CD14-positive monocyte (primary cell): Measurements from ENCODE around the gene CELF2. TPM values are rescaled to one million over a fixed set of nuclear protein-coding genes. Genes with fewer than 3 reads are reported as not detected.

Experiments used
- DNase-seq, 3 donors: peaks; one replicate each; pipeline ENCODE4 v3.0.0-alpha.2; 2011 to 2022
- H2AFZ ChIP-seq: 2 replicates; pipeline ENCODE4 v1.6.0; 2012; ENCODE audit warnings: mild to moderate bottlenecking, low read depth, low read length, inconsistent platforms; ENCODE audit not compliant: insufficient read depth, poor library complexity, severe bottlenecking
- H3K27ac ChIP-seq, 2 donors: 1 replicate in 1 of 2; 2 replicates in 1 of 2; pipeline ENCODE4 v1.5.1; 2012 to 2013; ENCODE audit warnings: low read length in 2 of 2, control low read depth in 1 of 2, inconsistent platforms in 1 of 2, low read depth in 1 of 2, mild to moderate bottlenecking in 1 of 2
- H3K27me3 ChIP-seq, 2 donors: one replicate each; pipeline versions ENCODE4 v1.6.0 to v1.6.1; 2011 to 2013; ENCODE audit warnings: low read length in 2 of 2; ENCODE audit not compliant: control insufficient read depth in 2 of 2, insufficient read depth in 2 of 2
- H3K36me3 ChIP-seq, 2 donors: replicated peaks in 1 of 2; 1 replicate in 1 of 2; 2 replicates in 1 of 2; pipeline versions ENCODE4 v1.5.1 to v1.6.1; 2012 to 2013; ENCODE audit warnings: low read length in 2 of 2, control low read depth in 1 of 2, inconsistent platforms in 1 of 2, mild to moderate bottlenecking in 1 of 2; ENCODE audit not compliant: insufficient read depth in 2 of 2, control insufficient read depth in 1 of 2
- H3K4me1 ChIP-seq, 2 donors: 1 replicate in 1 of 2; 2 replicates in 1 of 2; pipeline versions ENCODE4 v1.5.1 to v1.6.1; 2012 to 2013; ENCODE audit warnings: low read length in 2 of 2, control low read depth in 1 of 2, inconsistent platforms in 1 of 2, mild to moderate bottlenecking in 1 of 2, moderate library complexity in 1 of 2; ENCODE audit not compliant: insufficient read depth in 2 of 2, control insufficient read depth in 1 of 2
- H3K4me2 ChIP-seq: replicated peaks from 2 replicates; pipeline ENCODE3; 2012; ENCODE audit warnings: low read length, moderate library complexity, mild to moderate bottlenecking; ENCODE audit not compliant: poor library complexity, severe bottlenecking; ENCODE audit errors: extremely low read depth
- H3K4me3 ChIP-seq, 3 experiments: fragments of 200-600 bp in 1 of 3; sonication (generic) in 1 of 3; replicated peaks in 1 of 3; 1 replicate in 2 of 3; 2 replicates in 1 of 3; pipeline ENCODE4 v1.5.1; 2011 to 2013; ENCODE audit warnings: low read length in 3 of 3, mild to moderate bottlenecking in 3 of 3, control low read depth in 2 of 3, low read depth in 2 of 3, inconsistent platforms in 1 of 3, moderate library complexity in 1 of 3
- H3K79me2 ChIP-seq: 2 replicates; pipeline ENCODE4 v1.6.0; 2012; ENCODE audit warnings: mild to moderate bottlenecking, control low read depth, inconsistent platforms, low read length, moderate library complexity; ENCODE audit not compliant: insufficient read depth
- H3K9ac ChIP-seq: 2 replicates; pipeline ENCODE4 v1.6.0; 2017; ENCODE audit warnings: low read length, mild to moderate bottlenecking; ENCODE audit not compliant: insufficient read depth, poor library complexity, severe bottlenecking
- H3K9me3 ChIP-seq, 2 donors: replicated peaks in 1 of 2; 1 replicate in 1 of 2; 2 replicates in 1 of 2; pipeline versions ENCODE4 v1.5.1 to v1.6.1; 2012 to 2013; ENCODE audit warnings: low read length in 2 of 2, control low read depth in 1 of 2; ENCODE audit not compliant: control insufficient read depth in 1 of 2, insufficient read depth in 1 of 2
- H4K20me1 ChIP-seq: 2 replicates; pipeline ENCODE4 v1.6.0; 2012; ENCODE audit warnings: mild to moderate bottlenecking, low read length, control low read depth, moderate library complexity; ENCODE audit not compliant: insufficient read depth
- H3K27ac Mint-ChIP-seq, 7 donors: one replicate each; pipeline ENCODE4 v1.8.0; 2020; ENCODE audit warnings: mild to moderate bottlenecking in 7 of 7, mixed read lengths in 7 of 7, moderate library complexity in 6 of 7, inconsistent platforms in 2 of 7
- H3K27me3 Mint-ChIP-seq, 3 donors: one replicate each; pipeline ENCODE4 v1.8.0; 2021 to 2022; ENCODE audit warnings: low read depth in 3 of 3, mild to moderate bottlenecking in 3 of 3, mixed read lengths in 3 of 3, moderate library complexity in 3 of 3, inconsistent platforms in 1 of 3
- H3K36me3 Mint-ChIP-seq, 2 donors: one replicate each; pipeline ENCODE4 v1.8.0; 2020; ENCODE audit warnings: mixed read lengths in 2 of 2, inconsistent platforms in 1 of 2, mild to moderate bottlenecking in 1 of 2
- H3K4me1 Mint-ChIP-seq: one replicate; pipeline ENCODE4 v1.8.0; 2020; ENCODE audit warnings: mild to moderate bottlenecking, mixed read lengths
- H3K4me3 Mint-ChIP-seq, 2 donors: one replicate each; pipeline ENCODE4 v1.8.0; 2020; ENCODE audit warnings: mild to moderate bottlenecking in 2 of 2, mixed read lengths in 2 of 2, moderate library complexity in 1 of 2
- H3K9me3 Mint-ChIP-seq, 7 donors: one replicate each; pipeline ENCODE4 v1.8.0; 2020 to 2022; ENCODE audit warnings: mixed read lengths in 7 of 7, mild to moderate bottlenecking in 6 of 7, moderate library complexity in 6 of 7, inconsistent platforms in 2 of 7
- CTCF ChIP-seq: fragments of 200-600 bp; IDR thresholded peaks from one replicate; pipeline ENCODE4 v1.8.0; 2022; ENCODE audit warnings: antibody characterized with exemption, mild to moderate bottlenecking
- WGBS: methylation state at CpG from one replicate; pipeline ENCODE4 v1.1.5; 2013; ENCODE audit warnings: missing lambda C conversion rate; ENCODE audit not compliant: insufficient coverage; 5-methylcytosine and 5-hydroxymethylcytosine counted together
- intact Hi-C, 2 donors: fragments of 100-400 bp; cut with micrococcal nuclease; formaldehyde crosslinking; loops; one replicate each; pipeline versions ENCODE4 v1.15.0 to v1.15.1; 2023
- polyA plus RNA-seq, 3 donors: library from polyadenylated mRNA; depleted of rRNA in 1 of 3; unstranded in 2 of 3; stranded (reverse) in 1 of 3; fragments of 300-500 nt in 2 of 3; fragments of >200 nt in 1 of 3; fragmentation: Illumina TruSeq in 2 of 3; gene quantifications; 1 replicate in 2 of 3; 2 replicates in 1 of 3; pipeline ENCODE4 v1.2.3, GENCODE V29; 2012 to 2021

CELF2 gene
- polyA plus RNA-seq, 3 donors, result 53.5 to 93.3 (median 80.5) TPM

- peaks cover 97% of the 10 kb centered on the region for H4K20me1 ChIP-seq
- Mint-ChIP-seq H3K27me3 (peaks cover 0 to 1% (median 0%) of the 10 kb centered on the region in 3 donors), H3K36me3 (peaks cover 89 to 96% of the 10 kb centered on the region in 2 donors), H3K27ac (peak overlapping the region in 2 of 7 donors; percentile 54 to 68), H3K4me3 (no peak overlapping the region), H3K9me3 (peaks cover 14 to 39% (median 26%) of the 10 kb centered on the region in 7 donors), H3K4me1 (no peaks in the 10 kb centered on the region)
- H3K79me2 ChIP-seq, result peaks cover 81% of the 10 kb centered on the region
- no peak overlapping the region for H3K4me3 ChIP-seq
- H3K4me1 ChIP-seq, result no peaks in the 10 kb centered on the region
- no peak overlapping the region for H3K27ac ChIP-seq
- no peaks in the 10 kb centered on the region for H3K27me3 ChIP-seq
- peaks cover 18 to 35% of the 10 kb centered on the region in 2 donors for H3K9me3 ChIP-seq
- 99% methylated on average over 11 of the region's 13 CpGs for WGBS
- no peak overlapping the region for H2AFZ ChIP-seq
- no peak for DNase-seq
- H3K36me3 ChIP-seq, result peaks cover 93 to 98% of the 10 kb centered on the region in 2 donors
- H3K9ac ChIP-seq, result no peak overlapping the region
- no peak for TF ChIP-seq CTCF
- no peak overlapping the region for H3K4me2 ChIP-seq
- intact Hi-C loops, result no loop called here
Observed at GRCh38 chr10:11305825-11306593, 288.3 kb downstream of the CELF2 start.

DNA sequence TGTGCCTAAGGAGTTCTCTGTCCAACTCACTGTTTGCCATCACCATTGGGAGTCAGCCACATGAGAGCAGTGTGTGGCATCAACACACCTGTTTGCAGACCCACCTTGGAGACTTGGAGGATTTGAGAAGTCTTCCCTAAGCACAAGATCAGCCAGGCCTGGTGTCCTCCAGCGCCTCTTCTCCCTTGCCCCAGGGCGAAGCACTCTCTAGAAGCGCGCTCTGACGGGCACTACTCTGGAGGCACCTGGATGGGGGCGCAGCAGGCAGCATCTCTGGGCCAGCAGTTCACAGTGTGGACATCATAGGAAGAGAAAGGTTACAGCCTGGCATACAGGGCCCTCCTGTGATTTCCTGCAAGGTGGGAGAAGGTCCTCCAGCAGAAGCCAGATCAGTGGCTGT is 289.3 kb downstream of the CELF2 start:
- WGBS, result 100% methylated on average over 6 of the region's 6 CpGs

More for the DNA sequence above, 289.3 kb downstream of the CELF2 start:
- peaks cover 100% of the 10 kb centered on the region for H4K20me1 ChIP-seq
- no peak overlapping the region for H3K4me3 Mint-ChIP-seq
- TF ChIP-seq CTCF, result no peak
- intact Hi-C loops, result no loop called here
- no peak for DNase-seq
- no peak overlapping the region for H3K27ac ChIP-seq
- H3K4me1 Mint-ChIP-seq, result no peaks in the 10 kb centered on the region
- no peaks in the 10 kb centered on the region for H3K27me3 ChIP-seq
- no peak overlapping the region for H3K4me2 ChIP-seq
- peaks cover 18 to 35% of the 10 kb centered on the region in 2 donors for H3K9me3 ChIP-seq
- no peak overlapping the region for H2AFZ ChIP-seq
- H3K79me2 ChIP-seq, result peaks cover 81% of the 10 kb centered on the region
- H3K4me3 ChIP-seq, result no peak overlapping the region
- H3K9me3 Mint-ChIP-seq, result peaks cover 14 to 39% (median 26%) of the 10 kb centered on the region in 7 donors
- no peak overlapping the region for H3K9ac ChIP-seq
- H3K27me3 Mint-ChIP-seq, result peaks cover 0 to 2% (median 0%) of the 10 kb centered on the region in 3 donors
- no peaks in the 10 kb centered on the region for H3K4me1 ChIP-seq
- H3K36me3 Mint-ChIP-seq, result peaks cover 93 to 99% of the 10 kb centered on the region in 2 donors
- peaks cover 96 to 100% of the 10 kb centered on the region in 2 donors for H3K36me3 ChIP-seq
- H3K27ac Mint-ChIP-seq, result no peak overlapping the region
